GM12801 (cell line): ENCODE measurements around the gene KCNN1.

ENCODE experiments used
- CTCF ChIP-seq: IDR thresholded peaks from one replicate; pipeline ENCODE4 v1.5.1; 2011; ENCODE audit warnings: control low read depth; ENCODE audit not compliant: insufficient read length; ENCODE audit errors: extremely low read depth

The KCNN1 gene

GRCh38 chr19:17943274-17944221 lies 23.4 kb upstream of the KCNN1 start:
- TF ChIP-seq CTCF = no peak

- TF ChIP-seq CTCF = no peak
Observed at GRCh38 chr19:17944301-17944700, 22.6 kb upstream of the KCNN1 start.

- no peak for TF ChIP-seq CTCF
Observed at GRCh38 chr19:17946965-17947784, 19.7 kb upstream of the KCNN1 start.

GRCh38 chr19:17947815-17948513 lies 18.9 kb upstream of the KCNN1 start:
- TF ChIP-seq CTCF = no peak

- TF ChIP-seq CTCF = no peak
Observed at GRCh38 chr19:17948514-17948900, 18.4 kb upstream of the KCNN1 start.

- TF ChIP-seq CTCF = no peak
Observed at GRCh38 chr19:17948931-17949930, 17.7 kb upstream of the KCNN1 start.
